ENCODE results near the gene NPM3. TPM values are rescaled to one million over a fixed set of nuclear protein-coding genes. Genes with fewer than 3 reads are reported as not detected.

NPM3 gene, protein sequence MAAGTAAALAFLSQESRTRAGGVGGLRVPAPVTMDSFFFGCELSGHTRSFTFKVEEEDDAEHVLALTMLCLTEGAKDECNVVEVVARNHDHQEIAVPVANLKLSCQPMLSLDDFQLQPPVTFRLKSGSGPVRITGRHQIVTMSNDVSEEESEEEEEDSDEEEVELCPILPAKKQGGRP
- total RNA-seq: 10 to 100 TPM; 15.6 to 31.5 (median 16.5) TPM

DNA sequence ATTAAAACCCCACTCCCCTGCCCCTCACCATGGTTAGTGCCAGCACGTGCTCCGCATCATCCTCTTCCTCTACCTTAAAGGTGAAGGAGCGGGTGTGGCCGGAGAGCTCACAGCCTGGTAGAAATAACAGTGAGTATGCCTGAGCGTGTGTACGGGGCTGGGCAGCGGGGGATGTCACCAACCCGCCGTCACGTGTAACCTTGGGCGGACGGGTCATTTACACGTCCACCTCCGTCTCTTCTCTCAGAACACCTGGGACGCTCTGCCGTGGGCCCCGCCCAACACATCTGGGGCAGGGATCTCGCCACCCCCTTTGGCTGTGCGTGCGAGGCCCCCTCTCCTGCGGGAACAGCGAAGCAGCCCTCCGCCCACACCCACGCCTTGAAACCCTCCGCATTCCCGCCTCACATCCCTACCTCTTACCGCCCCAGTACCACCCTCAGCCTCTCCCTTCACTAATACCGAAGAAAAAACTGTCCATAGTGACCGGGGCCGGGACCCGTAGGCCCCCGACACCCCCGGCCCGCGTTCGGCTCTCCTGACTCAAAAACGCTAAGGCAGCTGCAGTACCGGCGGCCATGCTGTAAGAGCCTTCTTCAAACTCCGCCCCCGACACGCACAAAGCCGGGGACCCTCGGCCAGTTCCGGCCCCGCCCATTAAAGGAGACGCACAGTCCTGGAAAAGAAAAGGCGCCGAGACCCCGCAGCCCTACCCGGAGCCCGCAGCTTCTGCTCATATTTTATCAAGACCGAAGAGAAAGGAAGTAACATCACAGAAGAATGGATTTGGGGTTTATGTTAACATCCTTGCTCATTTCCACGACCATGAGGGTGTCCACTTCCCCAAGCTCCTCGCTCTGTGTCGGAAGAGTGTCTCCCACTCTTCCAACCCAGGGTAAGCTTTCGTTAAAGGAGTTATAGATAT, at the start of gene NPM3:
Gene NPM3, minus strand, starts transcription at position 636 of the 925 bp plus-strand sequence. Its CDS starts 56 bp downstream, at position 580.
- peak within 1 kb of the TSS; percentile 60 to 74 (median 64) for H3K4me3 ChIP-seq
- peaks cover 0 to 18% (median 10%) of the 10 kb centered on the region in 4 donors for H3K27me3 ChIP-seq
- WGBS: 1% methylated on average over 41 of the region's 57 CpGs
- intact Hi-C loops (cut with DNase I): loop anchor here (5.0 kb wide), 3 partner anchors 34 to 224 kb away; partner anchors contain the start of gene OGA
- no peaks in the 10 kb centered on the region for H3K9me3 ChIP-seq
- H3K27ac ChIP-seq (replicated peaks in 1 of 4): peak within 1 kb of the TSS; percentile 32 to 69 (median 42)
- DNase-seq (ENCODE audit: extremely low spot score): peak; percentile 97
- TF ChIP-seq EP300 (IDR thresholded peaks at IDR 0.05) (no peak), POLR2AphosphoS5 (IDR thresholded peaks at IDR 0.05) (peak; percentile 51 to 66)
- TF ChIP-seq, protein P1, sequence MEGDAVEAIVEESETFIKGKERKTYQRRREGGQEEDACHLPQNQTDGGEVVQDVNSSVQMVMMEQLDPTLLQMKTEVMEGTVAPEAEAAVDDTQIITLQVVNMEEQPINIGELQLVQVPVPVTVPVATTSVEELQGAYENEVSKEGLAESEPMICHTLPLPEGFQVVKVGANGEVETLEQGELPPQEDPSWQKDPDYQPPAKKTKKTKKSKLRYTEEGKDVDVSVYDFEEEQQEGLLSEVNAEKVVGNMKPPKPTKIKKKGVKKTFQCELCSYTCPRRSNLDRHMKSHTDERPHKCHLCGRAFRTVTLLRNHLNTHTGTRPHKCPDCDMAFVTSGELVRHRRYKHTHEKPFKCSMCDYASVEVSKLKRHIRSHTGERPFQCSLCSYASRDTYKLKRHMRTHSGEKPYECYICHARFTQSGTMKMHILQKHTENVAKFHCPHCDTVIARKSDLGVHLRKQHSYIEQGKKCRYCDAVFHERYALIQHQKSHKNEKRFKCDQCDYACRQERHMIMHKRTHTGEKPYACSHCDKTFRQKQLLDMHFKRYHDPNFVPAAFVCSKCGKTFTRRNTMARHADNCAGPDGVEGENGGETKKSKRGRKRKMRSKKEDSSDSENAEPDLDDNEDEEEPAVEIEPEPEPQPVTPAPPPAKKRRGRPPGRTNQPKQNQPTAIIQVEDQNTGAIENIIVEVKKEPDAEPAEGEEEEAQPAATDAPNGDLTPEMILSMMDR (IDR thresholded peaks at IDR 0.05): peak in 1 of 3 experiments; percentile 5
- H3K36me3 ChIP-seq: peaks cover 19 to 42% (median 41%) of the 10 kb centered on the region in 4 donors
- H3K4me1 ChIP-seq: peaks cover 42 to 66% (median 59%) of the 10 kb centered on the region in 4 donors

DNA sequence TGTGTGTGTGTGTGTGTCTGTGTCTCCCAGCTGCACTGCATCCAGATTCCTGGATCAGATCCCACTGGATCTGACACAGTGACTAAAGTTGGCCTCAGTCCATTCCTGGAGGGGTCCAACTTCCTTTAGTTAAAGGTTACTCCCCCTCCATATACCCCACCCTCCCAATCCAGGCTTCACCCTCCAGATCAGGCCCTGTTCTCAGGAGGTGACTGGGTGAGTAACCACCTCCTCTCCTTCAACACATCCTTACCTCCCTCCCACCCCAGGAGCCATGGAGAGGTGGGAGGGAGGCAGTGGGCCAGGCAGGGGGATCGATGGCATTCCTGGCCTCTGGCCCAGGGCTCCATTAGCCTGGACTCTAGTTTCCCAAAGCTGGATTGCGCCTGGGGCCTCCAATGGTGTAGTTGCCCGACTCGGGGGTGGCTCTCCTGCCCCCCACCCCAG, 49.1 kb upstream of the NPM3 start:
- intact Hi-C loops (cut with DNase I): no loop called here
- H3K4me1 ChIP-seq: peaks cover 21 to 42% (median 29%) of the 10 kb centered on the region in 4 donors
- no peak overlapping the region for H3K27ac ChIP-seq (replicated peaks in 1 of 4)
- H3K9me3 ChIP-seq: no peaks in the 10 kb centered on the region
- peaks cover 0 to 13% (median 6%) of the 10 kb centered on the region in 4 donors for H3K36me3 ChIP-seq
- H3K4me3 ChIP-seq: no peak overlapping the region
- H3K27me3 ChIP-seq: no peaks in the 10 kb centered on the region
- TF ChIP-seq EP300 (IDR thresholded peaks at IDR 0.05) (no peak), POLR2AphosphoS5 (IDR thresholded peaks at IDR 0.05) (no peak), POLR2A (IDR thresholded peaks at IDR 0.05; ENCODE audit: low read depth) (no peak)
- TF ChIP-seq, protein P1 (IDR thresholded peaks at IDR 0.05): no peak
- DNase-seq (ENCODE audit: extremely low spot score): no peak
- 60% methylated on average over 4 of the region's 4 CpGs for whole genome bisulfite sequencing

DNA sequence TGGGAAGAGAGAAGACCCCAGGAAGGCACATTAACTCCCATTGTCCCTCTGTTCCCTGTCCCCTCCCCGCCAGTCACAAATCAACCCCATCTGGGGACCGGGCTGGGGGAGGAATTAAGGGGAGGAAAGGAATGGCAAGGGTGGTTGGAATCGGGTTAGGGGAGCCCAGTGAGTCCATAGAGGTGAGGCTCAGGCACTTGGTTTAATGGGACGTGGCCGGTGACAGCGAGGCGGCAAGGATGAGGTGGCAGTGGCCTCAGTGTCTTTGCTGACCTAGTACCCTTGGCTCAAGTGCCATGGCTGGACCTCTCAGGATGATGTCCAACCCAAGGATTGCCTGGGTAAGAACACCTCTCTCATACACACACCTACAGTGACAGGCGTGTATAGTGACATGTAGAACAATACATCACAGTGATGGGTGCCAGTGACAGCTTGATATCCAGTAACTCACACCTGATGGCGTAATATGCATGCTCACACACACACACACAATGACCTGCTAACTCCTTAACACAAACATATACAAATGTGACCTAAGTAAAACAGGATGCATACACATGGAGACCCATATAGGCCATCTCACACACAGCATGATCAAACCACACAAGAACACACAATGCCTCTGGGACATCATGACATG, 48.0 kb upstream of the NPM3 start:
- no peak for DNase-seq (ENCODE audit: extremely low spot score)
- Histone ChIP-seq H3K27ac (replicated peaks in 1 of 4) (peak overlapping the region; percentile 45 to 65 (median 60)), H3K4me1 (peaks cover 21 to 36% (median 29%) of the 10 kb centered on the region in 4 donors), H3K36me3 (peaks cover 0 to 24% (median 13%) of the 10 kb centered on the region in 4 donors), H3K27me3 (no peaks in the 10 kb centered on the region), H3K9me3 (no peaks in the 10 kb centered on the region), H3K4me3 (peak overlapping the region; percentile 54 to 68 (median 60))
- WGBS: 53% methylated on average over 9 of the region's 9 CpGs
- intact Hi-C loops (cut with DNase I): no loop called here
- TF ChIP-seq EP300 (IDR thresholded peaks at IDR 0.05): no peak
- no peak for TF ChIP-seq POLR2AphosphoS5 (IDR thresholded peaks at IDR 0.05)
- TF ChIP-seq POLR2A (IDR thresholded peaks at IDR 0.05; ENCODE audit: low read depth): no peak
- TF ChIP-seq, protein P1 (IDR thresholded peaks at IDR 0.05): no peak

DNA sequence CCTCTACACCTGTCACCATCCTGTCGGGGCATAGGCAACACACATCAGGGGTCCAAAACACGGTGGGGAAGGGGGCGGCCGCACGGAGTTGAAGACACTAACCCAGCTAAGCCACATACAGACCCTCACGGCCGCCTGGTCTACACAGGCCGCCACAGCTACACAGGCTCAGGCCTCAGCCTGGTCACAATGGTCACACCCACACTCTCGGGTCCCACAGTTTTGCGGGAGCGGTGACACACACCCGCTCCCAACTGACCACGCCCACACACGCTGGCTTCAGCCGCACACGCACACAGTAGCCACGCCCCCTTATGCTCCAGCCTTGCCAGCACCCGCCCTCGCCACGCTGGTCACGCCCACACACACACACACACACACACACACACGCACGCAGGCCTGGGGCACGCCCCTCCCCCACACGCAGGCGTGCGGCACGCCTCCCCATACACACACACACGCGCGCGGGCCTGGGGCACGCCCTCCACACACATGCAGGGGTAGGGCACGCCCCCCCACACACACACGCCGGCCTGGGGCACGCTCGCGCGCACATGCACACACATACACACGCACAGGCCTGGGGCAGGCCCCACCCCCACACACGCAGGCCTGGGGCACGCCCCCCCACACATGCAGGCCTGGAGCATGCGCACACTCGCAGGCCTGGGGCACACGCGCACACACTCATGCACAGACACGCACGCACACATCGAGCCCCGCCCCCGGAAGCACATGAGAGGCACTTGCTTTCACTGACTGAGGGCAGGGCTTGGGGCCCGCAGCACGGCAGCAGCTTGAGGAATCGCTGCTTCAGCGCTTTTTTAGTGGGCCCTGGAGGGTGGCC, 47.3 kb upstream of the NPM3 start:
- intact Hi-C loops (cut with DNase I): no loop called here
- Histone ChIP-seq H3K4me1 (peaks cover 17 to 32% (median 29%) of the 10 kb centered on the region in 4 donors), H3K4me3 (peak overlapping the region; percentile 54 to 68 (median 60)), H3K27me3 (no peaks in the 10 kb centered on the region), H3K36me3 (peaks cover 0 to 30% (median 13%) of the 10 kb centered on the region in 4 donors), H3K27ac (replicated peaks in 1 of 4) (peak overlapping the region; percentile 45 to 65 (median 60)), H3K9me3 (no peaks in the 10 kb centered on the region)
- TF ChIP-seq EP300 (IDR thresholded peaks at IDR 0.05): no peak
- TF ChIP-seq, protein P1 (IDR thresholded peaks at IDR 0.05): no peak
- no peak for TF ChIP-seq POLR2A (IDR thresholded peaks at IDR 0.05; ENCODE audit: low read depth)
- TF ChIP-seq POLR2AphosphoS5 (IDR thresholded peaks at IDR 0.05): peak; percentile 23 to 49
- DNase-seq (ENCODE audit: extremely low spot score): peak; percentile 97
- 0% methylated on average over 8 of the region's 56 CpGs for WGBS
